ENCODE measurements around the gene ZNF417.

- TF ChIP-seq ARNTL (CRISPR knock-in tag; IDR thresholded peaks at IDR 0.05; ENCODE audit: borderline replicate concordance, low read depth) (no peak), ZC3H10 (CRISPR knock-in tag; IDR thresholded peaks at IDR 0.05) (no peak), ZFP30 (CRISPR knock-in tag; IDR thresholded peaks at IDR 0.05) (no peak), TSHZ2 (CRISPR knock-in tag; IDR thresholded peaks at IDR 0.05) (no peak), GLIS3 (CRISPR knock-in tag; IDR thresholded peaks at IDR 0.05) (no peak), CREB5 (CRISPR knock-in tag; IDR thresholded peaks at IDR 0.05; ENCODE audit: low read depth) (no peak), ESRRG (CRISPR knock-in tag; IDR thresholded peaks at IDR 0.05) (no peak), ZNF70 (CRISPR knock-in tag; IDR thresholded peaks at IDR 0.05) (no peak), ZNF565 (CRISPR knock-in tag; conservative IDR thresholded peaks at IDR 0.05; ENCODE audit: low read depth) (no peak), TOX (CRISPR knock-in tag; IDR thresholded peaks at IDR 0.05; ENCODE audit: borderline replicate concordance) (no peak)
Measured at GRCh38 chr19:57964761-57965160, 48.4 kb upstream of the ZNF417 start.
